ENCODE measurements around the gene GPR155.

DNA sequence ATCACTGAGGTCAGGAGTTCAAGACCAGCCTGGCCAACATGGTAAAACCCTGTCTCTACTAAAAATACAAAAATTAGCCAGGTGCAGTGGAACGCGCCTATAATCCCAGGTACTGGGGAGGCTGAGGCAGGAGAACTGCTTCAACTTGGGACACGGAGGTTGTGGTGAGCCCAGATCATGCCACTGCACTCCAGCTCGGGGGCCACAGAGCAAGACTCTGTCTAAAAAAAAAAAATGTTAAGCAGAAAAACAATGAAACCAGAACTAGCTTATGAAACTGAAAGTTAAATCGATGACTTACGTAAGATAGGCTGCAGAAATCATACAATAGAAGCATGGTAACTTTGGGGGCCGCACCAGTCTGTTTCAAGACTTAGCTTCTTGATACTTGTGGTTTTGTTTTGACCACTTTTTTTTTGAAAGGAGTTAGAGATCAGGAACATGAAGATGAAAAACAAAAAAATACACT lies 6.2 kb upstream of the GPR155 start:
- no peak for TF ChIP-seq EZH2 (IDR thresholded peaks at IDR 0.05; ENCODE audit: insufficient read depth, low read length)
- TF ChIP-seq, protein P1, sequence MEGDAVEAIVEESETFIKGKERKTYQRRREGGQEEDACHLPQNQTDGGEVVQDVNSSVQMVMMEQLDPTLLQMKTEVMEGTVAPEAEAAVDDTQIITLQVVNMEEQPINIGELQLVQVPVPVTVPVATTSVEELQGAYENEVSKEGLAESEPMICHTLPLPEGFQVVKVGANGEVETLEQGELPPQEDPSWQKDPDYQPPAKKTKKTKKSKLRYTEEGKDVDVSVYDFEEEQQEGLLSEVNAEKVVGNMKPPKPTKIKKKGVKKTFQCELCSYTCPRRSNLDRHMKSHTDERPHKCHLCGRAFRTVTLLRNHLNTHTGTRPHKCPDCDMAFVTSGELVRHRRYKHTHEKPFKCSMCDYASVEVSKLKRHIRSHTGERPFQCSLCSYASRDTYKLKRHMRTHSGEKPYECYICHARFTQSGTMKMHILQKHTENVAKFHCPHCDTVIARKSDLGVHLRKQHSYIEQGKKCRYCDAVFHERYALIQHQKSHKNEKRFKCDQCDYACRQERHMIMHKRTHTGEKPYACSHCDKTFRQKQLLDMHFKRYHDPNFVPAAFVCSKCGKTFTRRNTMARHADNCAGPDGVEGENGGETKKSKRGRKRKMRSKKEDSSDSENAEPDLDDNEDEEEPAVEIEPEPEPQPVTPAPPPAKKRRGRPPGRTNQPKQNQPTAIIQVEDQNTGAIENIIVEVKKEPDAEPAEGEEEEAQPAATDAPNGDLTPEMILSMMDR (IDR thresholded peaks at IDR 0.05; ENCODE audit: insufficient read depth, low read depth, low read length): no peak

All from astrocyte (in vitro differentiated cells and primary cell).